SKM-1 treated with dmso at 0.1 percent for 144 hours (cell line): ENCODE measurements around the gene RNF152.
A peak's percentile ranks its signal among the peaks of the same experiment; 100 is the strongest.

Experiments
- DNase-seq: peaks from one replicate; lab custom pipeline; 2025; ENCODE audit not compliant: unreplicated experiment; lab: John Stamatoyannopoulos, UW

The RNF152 gene

GRCh38 chr18:61894751-61895524 is 2.1 kb upstream of the RNF152 start:
- no peak for DNase-seq

DNA sequence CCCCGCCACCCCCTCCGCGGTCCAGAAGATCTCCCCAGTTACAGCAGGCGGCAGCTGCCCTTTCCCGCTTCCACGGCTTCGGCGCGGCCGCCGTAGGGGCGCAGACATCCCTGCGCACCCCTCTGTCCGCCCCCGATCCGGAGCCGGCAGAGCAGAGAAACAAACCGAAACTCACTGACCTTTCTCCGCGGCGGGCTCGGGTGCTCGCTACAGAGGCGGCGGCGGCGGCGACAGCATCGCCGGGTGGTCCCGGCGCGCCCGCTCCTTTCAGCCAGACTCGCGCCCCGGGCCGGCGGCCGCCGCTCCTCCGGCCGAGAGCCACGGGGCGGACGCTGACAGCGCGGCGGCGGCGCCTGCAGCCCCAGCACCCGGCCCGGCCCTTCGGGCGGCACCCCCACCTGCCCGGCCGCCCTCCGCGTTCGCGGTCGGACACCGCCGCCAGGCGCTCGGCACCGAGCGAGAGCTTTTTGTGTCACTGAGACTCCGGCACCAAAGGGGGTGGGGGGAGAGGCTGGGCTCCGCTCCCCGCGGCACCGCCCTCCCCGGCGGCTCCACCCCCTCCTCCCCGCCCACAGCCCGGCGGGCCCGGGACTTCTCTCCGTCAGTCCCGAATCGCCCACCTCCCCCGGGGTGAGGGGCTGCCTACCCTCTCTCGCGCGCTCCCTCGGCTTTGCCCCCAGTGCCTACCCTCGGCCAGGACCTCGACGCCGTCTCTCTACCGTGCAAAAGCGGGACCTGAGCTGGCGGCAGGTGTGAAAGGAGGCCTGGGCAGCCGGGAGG is 1.4 kb upstream of the RNF152 start:
- peak; percentile 23 for DNase-seq

- no peak for DNase-seq
Measured at GRCh38 chr18:61893309-61893970, 633 bp upstream of the RNF152 start.

DNA sequence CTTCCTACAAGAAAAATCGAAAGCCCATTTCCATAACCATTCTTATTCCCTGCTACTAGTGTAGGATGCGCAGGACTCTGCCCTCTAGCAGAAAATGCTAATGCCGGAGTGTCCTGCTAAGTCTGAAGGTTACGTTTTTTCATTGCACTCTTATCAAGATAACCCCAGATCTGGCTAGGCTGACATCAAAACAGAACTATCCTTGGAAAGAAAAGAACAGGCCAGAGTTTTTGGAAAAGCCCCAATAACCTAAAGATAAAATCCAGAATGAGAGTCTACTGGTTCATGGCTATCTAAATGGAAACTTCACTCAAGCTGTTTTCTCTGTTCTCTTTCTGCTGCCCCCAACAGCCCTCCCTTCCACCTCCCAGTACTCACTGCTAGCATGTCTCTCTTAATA is 913 bp downstream of the RNF152 start:
- no peak for DNase-seq

- no peak for DNase-seq
Measured at GRCh38 chr18:61891271-61891670, 1.5 kb downstream of the RNF152 start.

DNA sequence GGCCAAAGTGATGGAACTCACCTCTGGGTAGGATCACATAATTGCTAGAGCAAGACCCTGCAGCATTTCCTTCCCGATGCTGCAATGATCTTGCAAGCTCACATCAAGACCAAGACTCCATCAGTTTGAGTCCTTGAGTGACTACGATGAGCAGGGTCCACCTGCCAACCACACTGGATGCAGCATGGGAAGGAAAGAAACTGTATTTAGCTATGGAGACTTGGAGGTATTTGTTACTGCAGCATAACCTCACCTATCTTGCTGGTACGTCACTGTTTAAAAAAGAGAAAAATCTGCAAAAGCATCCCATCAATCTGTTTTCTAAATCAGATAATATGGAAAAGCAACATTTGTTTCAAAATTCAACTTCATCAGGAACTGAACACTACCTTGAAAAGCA is 2.5 kb downstream of the RNF152 start:
- DNase-seq: no peak

DNA sequence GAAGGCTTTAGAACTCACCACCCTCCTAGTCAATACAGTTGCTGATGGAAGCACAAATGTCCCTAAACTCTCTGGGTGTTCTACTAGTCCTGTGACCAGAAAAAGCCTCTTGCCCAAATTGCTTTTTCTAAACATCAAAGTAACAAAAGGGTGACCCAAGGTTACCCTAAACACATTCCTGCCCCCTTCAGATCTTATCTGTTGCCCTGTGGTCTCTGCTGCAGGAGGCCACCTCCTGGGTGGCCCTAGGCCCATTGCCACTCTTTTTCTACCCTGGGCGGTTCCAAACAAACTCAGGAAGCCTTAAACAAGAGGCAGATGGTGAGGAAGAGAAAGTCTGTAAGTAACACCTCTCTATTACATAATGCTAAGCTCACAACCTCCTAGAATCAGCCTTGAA is 3.3 kb downstream of the RNF152 start:
- no peak for DNase-seq

- no peak for DNase-seq
Measured at GRCh38 chr18:61888622-61889021, 4.2 kb downstream of the RNF152 start.

GRCh38 chr18:61887838-61888237 is 5.0 kb downstream of the RNF152 start:
- no peak for DNase-seq

DNA sequence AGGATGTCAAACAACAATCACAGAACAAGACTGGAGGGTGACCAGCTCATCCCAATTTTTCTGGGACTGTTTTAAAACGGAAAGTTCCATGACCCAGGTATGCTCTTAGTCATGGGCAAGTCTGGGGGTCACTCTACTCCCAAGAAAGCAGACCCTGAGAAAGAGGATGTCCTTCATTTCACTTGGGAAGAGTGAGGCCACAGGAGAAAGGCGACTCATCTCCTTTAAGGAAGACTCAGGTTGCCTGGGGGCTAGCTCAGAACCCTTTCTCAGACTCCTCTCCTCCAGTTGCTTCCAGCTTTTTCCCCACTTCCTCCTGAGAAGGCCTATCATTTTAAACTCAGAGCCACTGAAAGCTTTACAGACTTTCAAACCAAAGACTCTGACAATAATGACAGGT is 9.3 kb downstream of the RNF152 start:
- DNase-seq: no peak

DNA sequence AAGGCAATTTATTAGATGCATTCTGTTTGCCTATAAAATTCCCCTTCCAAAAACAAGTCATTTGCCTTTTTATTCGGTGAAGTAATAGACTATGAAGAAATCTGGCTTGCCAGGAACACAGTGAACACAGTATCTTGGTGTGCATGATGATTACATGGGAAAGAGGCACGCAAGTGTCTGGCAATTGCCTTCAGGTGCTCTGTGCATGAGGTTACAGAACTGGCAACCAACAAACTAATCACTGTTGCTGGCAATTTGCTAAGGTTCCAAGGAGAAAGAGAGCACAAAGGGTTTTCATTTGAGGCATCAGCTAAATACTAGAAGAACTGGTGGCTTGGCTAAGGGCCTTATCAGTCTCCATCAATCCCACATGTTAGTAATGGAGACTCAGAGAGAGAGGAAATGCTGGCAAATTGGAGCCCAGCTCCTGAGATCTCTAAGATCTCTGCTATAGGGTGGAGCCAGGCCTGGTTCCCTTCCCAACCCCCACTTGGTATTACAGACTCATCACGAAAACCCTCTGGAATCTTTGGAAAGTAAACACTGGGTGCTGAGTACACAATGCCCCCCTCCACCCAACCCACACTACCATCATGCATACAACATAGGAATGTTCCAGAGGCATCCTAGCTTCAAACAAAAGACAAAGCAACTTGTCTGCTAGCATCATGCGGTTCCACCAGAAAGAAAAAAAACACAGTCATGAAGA is 10.4 kb downstream of the RNF152 start:
- DNase-seq: no peak

- DNase-seq: no peak
Measured at GRCh38 chr18:61876899-61877298, 15.9 kb downstream of the RNF152 start.

GRCh38 chr18:61870151-61870550 is 22.7 kb downstream of the RNF152 start:
- DNase-seq: no peak

GRCh38 chr18:61869636-61870035 is 23.2 kb downstream of the RNF152 start:
- DNase-seq: no peak

DNA sequence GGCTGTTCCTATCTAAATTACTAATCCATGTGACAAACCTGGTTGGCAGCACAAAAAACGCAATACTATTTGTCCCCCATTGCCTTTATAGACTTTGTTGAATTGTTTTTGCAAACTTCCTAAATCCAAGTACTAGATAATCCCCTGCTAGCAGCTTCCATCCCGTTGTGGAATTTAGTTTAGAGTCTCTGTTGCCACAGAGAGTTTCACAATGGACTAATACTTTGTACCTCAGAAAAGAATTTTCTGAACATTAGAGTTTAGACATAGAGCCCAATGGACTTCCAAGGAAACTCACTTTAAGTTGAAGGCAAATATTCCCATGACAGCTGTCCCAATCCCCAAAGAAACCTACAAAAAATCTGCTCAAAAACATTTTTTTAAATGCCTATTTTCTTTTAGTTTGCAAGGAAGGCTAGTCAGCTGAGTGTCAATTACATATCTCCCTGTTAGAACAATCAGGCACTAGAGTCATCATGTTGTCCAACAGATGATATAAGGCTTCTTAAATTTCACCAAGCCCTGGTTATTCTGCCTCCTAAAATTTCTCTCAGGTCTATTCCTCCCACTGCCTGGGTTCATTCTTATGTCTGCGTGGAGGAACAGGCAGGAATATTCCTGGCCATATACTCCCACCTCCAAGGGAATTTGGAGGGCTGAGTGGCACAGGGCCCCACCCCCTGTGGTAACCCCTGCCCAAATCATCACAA is 27.2 kb downstream of the RNF152 start:
- DNase-seq: no peak

DNA sequence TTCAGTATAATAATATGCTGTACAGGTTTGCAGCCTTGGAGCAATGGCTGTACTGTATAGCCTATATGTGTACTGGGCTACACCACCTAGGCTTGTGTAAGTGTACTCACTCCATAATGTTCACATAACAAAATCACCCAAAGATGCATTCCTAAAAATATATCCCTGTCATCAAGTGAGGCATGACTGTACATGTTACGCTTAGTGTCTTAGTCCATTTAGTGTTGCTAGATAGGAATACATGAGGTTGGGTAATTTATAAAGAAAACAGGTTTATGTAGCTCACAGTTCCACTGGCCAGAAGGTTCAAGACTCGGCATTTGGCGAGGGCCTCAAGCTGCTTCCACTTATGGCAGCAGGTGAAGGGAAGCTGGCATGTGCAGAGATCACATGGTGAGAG is 31.4 kb downstream of the RNF152 start:
- no peak for DNase-seq

DNA sequence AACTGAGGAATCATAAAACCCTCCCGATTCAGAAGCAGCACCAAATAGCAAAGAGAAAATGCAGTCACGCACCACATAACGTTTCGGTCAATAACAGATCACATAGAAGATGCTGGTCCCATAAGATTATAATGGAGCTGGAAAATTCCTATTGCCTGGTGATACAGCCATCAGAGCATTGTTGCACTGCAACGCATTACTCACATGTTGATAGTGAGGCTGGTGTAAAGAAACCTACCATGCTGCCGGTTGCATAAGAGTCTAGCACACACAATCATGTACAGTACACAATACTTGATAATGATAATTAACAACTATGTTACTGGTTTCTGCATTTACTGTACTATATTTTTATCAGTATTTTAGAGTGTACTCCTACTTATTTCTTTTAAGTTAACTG is 32.5 kb downstream of the RNF152 start:
- no peak for DNase-seq

DNA sequence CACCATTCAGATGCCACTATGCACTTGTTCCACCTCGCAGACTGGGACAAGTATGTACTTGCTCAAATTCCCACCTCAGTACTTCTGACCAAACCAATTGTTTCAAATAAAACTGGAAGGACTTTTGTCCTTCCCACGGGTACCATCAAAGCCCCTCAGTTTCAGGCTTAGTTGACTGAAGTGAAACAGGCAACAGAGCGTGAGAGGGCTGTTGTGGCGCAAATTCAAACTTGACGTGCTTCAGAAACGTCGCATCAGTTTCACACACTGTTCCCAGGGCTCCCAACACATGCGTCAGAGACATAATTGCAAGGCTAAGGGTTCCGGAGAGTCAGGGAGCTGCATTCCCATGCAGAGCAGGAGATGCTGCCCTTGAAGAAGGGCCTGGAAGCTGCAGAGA is 33.7 kb downstream of the RNF152 start:
- no peak for DNase-seq

GRCh38 chr18:61856678-61857077 is 36.1 kb downstream of the RNF152 start:
- no peak for DNase-seq

DNA sequence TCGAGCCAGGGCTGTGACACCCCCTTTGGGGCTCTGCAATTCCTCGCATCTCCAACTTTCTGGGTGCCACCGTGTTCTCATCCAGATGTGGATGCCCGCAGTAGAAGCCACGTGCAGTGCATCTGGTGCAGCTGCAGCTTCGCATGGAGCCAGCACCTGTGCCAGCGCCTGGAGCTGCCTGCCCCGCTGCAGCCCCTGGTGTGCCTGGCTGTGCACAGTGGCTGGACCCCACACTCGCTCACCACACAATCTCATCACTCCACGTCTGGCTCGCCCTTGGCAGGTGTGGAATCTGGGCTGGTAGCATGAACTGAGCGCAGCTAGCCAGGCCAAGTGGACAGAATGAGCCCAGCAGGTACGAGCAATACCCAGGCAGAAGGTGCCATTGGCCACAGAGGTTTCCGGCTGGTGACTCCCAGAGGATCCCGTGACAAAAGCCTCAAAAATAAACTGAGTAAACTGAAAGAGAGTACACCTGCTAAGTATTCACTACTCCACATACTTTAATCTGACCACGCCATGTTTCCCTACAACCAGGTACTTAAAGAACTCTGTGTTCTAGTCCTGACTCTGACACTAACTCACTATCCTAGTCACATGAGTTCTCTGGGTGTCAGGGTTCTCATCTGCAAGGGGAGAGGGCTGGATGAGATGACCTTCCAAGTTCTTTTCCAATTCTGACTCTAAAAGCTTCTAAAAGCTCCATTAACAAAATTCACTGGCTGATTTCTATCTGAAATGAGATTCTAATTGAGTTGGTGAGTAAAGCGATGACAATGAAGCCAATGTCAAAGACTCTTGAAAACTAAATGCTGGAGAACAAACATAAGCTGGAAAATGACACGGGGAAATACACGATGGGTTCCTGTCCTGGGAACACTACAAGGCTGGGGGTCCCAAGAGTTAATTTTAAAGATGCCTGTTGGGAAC is 37.1 kb downstream of the RNF152 start:
- DNase-seq: no peak
